Stomach (tissue), 9 donors: ENCODE measurements around the gene ANK2. TPM values are rescaled to one million over a fixed set of nuclear protein-coding genes. Genes with fewer than 3 reads are reported as not detected.
"Not testable (repeated sequence)": the region's sequence is repeated elsewhere in the genome, so short reads cannot be mapped to it uniquely, and the experiment has no call there.

Experiments
- DNase-seq, 2 donors: peaks; one replicate each; pipeline versions ENCODE4 v3.0.0 to v3.0.0-alpha.2; 2013 to 2019
- H3K27ac ChIP-seq, 5 donors: fragments of 200-600 bp in 4 of 5; sonication (generic) in 4 of 5; one replicate each; pipeline ENCODE4 v1.5.1; 2013 to 2019; ENCODE audit warnings: mild to moderate bottlenecking in 1 of 5, moderate library complexity in 1 of 5
- H3K27me3 ChIP-seq, 3 donors: fragments of 200-600 bp; sonication (generic); one replicate each; pipeline ENCODE4 v1.5.1; 2017 to 2019; ENCODE audit warnings: mixed run types in 1 of 3
- H3K36me3 ChIP-seq, 4 donors: fragments of 200-600 bp; sonication (generic); 1 replicate in 3 of 4; 2 replicates in 1 of 4; pipeline ENCODE4 v1.5.1; 2016 to 2019
- H3K4me1 ChIP-seq, 4 donors: fragments of 200-600 bp; sonication (generic); one replicate each; pipeline ENCODE4 v1.5.1; 2016 to 2019
- H3K4me3 ChIP-seq, 4 donors: fragments of 200-600 bp; sonication (generic) in 3 of 4; one replicate each; pipeline ENCODE4 v1.5.1; 2016 to 2019; ENCODE audit warnings: mild to moderate bottlenecking in 1 of 4
- H3K9me3 ChIP-seq, 4 donors: fragments of 200-600 bp; sonication (generic); one replicate each; pipeline ENCODE4 v1.5.1; 2016 to 2019
- EP300 ChIP-seq: sonication (generic); formaldehyde crosslinking; IDR thresholded peaks from one replicate; pipeline ENCODE4 v1.6.1; 2017; ENCODE audit warnings: antibody characterized with exemption
- POLR2A ChIP-seq, 4 donors: fragments of 450-650 bp; IDR thresholded peaks; one replicate each; pipeline ENCODE4 v1.6.1; 2016; ENCODE audit warnings: antibody characterized with exemption in 4 of 4, control low read depth in 2 of 4, mild to moderate bottlenecking in 1 of 4, moderate library complexity in 1 of 4
- POLR2AphosphoS5 ChIP-seq, 3 donors: sonication (generic); formaldehyde crosslinking; IDR thresholded peaks; one replicate each; pipeline ENCODE4 v1.6.1; 2016; ENCODE audit warnings: antibody characterized with exemption in 3 of 3
- WGBS, 5 donors: extraction: QIAGEN DNeasy Blood & Tissue Kit in 3 of 5; methylation state at CpG; one replicate each; pipeline versions ENCODE4 v1.1.5 to v1.1.7; 2013 to 2018; 5-methylcytosine and 5-hydroxymethylcytosine counted together
- intact Hi-C: fragments of 100-400 bp; cut with DNase I; formaldehyde crosslinking; loops from one replicate; pipeline ENCODE4 v1.15.1; 2023; ENCODE audit warnings: low total_unique reads
- polyA plus RNA-seq, 3 donors: library from polyadenylated mRNA; stranded (reverse); fragments of 200-250 nt; gene quantifications; one replicate each; pipeline ENCODE4 v1.2.3, GENCODE V29; 2013
- total RNA-seq, 5 donors: library from RNA; depleted of rRNA; stranded (reverse); fragments of >200 nt; gene quantifications; one replicate each; pipeline versions ENCODE4 v1.1.0 to v1.2.3, GENCODE V29; 2014 to 2016
- TF ChIP-seq, protein P1 (sequence below), 7 experiments: fragments of 450-650 bp in 4 of 7; fragments of 200-600 bp in 3 of 7; sonication (generic) in 3 of 7; IDR thresholded peaks; one replicate each; pipeline ENCODE4 v1.5.1; 2016 to 2019; ENCODE audit warnings: antibody characterized with exemption in 7 of 7, control low read depth in 2 of 7, mild to moderate bottlenecking in 1 of 7
- donor health status: healthy with polysubstance abuse.
- donor health status: Bipolar disorder and iron deficiency.
- donor health status: healthy.

The ANK2 gene
- total and polyA plus RNA-seq, 8 donors: 1.9 to 123 (median 13.8) TPM

DNA sequence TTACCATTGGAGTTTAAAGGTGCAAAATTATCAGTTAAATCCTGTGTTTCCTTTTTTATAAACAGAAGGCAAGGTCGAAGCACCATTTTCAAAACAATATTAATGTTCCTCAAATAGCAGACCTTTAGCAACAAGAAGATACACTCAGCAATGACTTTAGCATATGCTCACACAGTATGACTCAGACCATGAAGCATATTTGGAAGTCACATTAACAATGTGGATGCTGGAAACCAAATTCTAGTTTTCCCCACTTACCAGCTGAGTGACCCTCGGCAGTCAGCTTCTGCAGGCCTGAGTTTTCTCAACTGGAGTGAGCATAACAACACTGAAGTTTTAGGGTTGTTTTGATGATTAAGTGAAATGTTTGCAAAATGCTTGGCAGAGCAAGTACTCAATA lies 130.5 kb downstream of the ANK2 start:
- intact Hi-C loops: no loop called here
- peaks cover 0 to 5% (median 0%) of the 10 kb centered on the region in 4 donors for H3K4me1 ChIP-seq
- no peaks in the 10 kb centered on the region for H3K36me3 ChIP-seq
- no peaks in the 10 kb centered on the region for H3K9me3 ChIP-seq
- H3K4me3 ChIP-seq: no peak overlapping the region
- H3K27ac ChIP-seq: no peak overlapping the region
- TF ChIP-seq EP300 (no peak), POLR2A (IDR thresholded peaks at IDR 0.05) (no peak), POLR2AphosphoS5 (IDR thresholded peaks at IDR 0.05) (no peak)
- TF ChIP-seq, protein P1, sequence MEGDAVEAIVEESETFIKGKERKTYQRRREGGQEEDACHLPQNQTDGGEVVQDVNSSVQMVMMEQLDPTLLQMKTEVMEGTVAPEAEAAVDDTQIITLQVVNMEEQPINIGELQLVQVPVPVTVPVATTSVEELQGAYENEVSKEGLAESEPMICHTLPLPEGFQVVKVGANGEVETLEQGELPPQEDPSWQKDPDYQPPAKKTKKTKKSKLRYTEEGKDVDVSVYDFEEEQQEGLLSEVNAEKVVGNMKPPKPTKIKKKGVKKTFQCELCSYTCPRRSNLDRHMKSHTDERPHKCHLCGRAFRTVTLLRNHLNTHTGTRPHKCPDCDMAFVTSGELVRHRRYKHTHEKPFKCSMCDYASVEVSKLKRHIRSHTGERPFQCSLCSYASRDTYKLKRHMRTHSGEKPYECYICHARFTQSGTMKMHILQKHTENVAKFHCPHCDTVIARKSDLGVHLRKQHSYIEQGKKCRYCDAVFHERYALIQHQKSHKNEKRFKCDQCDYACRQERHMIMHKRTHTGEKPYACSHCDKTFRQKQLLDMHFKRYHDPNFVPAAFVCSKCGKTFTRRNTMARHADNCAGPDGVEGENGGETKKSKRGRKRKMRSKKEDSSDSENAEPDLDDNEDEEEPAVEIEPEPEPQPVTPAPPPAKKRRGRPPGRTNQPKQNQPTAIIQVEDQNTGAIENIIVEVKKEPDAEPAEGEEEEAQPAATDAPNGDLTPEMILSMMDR (IDR thresholded peaks at IDR 0.05): no peak
- DNase-seq: no peak
- H3K27me3 ChIP-seq: no peaks in the 10 kb centered on the region
- WGBS, 5 donors: 60 to 72% (median 67%) methylated on average over 2 of the region's 2 CpGs

DNA sequence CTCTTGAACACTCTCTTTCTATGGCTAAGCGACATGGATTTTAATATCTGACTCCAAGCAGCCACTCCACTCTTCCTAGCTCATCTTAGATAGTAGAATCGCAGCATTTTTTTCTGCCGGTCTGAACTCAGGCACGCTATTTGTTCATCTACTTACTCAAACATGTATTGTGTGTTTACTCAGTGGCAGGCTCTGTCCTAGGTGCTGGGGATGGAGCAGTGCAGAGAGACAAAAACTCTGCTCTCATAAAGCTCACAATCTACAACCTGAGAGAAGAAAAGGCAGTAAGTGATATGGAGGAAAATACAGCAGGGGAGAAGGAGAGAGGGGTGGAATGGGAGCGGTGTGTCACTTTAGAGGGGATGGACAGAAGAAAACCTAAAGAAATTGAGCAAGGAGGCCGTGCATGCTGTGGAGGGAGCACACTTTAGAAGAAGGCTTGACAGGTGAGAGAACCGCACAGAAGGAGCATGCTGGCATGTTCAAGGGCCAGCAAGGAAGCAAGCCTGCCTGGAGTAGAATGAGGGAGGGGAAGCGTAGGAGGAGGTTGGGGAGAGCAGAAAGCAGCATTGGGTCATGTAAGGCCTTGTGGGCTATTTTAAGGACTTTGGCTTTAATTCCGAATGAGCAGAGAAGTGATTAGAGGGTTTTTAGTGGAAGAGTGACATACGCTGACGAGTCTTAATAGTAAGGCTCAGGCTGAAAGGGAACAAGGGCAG lies 132.0 kb downstream of the ANK2 start:
- TF ChIP-seq, protein P1 (IDR thresholded peaks at IDR 0.05): no peak
- no peak for TF ChIP-seq EP300
- no peak for TF ChIP-seq POLR2A (IDR thresholded peaks at IDR 0.05)
- no peak for TF ChIP-seq POLR2AphosphoS5 (IDR thresholded peaks at IDR 0.05)
- no peaks in the 10 kb centered on the region for H3K36me3 ChIP-seq
- H3K27me3 ChIP-seq: no peaks in the 10 kb centered on the region
- H3K4me3 ChIP-seq: no peak overlapping the region
- peaks cover 0 to 5% (median 0%) of the 10 kb centered on the region in 4 donors for H3K4me1 ChIP-seq
- intact Hi-C loops: no loop called here
- DNase-seq: no peak
- WGBS, 5 donors: 55 to 60% (median 57%) methylated on average over 11 of the region's 11 CpGs
- no peak overlapping the region for H3K27ac ChIP-seq
- no peaks in the 10 kb centered on the region for H3K9me3 ChIP-seq

DNA sequence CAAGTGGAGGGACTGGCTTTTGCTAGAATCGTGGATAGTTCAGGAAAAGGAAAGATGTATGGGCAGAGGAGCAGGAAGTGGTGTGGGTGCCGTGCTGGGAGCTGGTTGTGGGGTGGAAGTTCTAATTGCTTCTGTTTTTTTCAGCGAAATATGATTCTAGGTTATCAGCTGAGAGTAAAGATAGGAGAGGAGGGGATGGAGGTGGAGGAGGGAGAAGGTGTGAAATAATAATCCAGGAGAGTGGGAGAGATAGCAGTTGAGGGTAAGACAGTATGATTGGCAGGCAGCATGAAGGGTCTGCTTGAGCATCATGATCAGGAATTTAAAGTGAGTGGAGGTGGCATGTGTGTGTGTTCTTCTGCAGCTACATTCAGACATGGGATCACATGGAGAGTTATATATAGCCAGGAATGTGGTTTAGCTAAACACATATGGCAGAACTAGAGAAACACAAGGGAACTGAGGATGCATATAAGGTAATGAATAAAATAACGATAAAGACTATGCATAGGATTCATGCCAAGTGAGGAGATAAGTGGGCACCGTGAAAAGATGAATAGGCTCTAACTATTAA lies 133.7 kb downstream of the ANK2 start:
- H3K27ac ChIP-seq: no peak overlapping the region
- WGBS, 5 donors: 46 to 56% (median 52%) methylated on average over 5 of the region's 5 CpGs
- H3K27me3 ChIP-seq: no peaks in the 10 kb centered on the region
- H3K9me3 ChIP-seq: no peaks in the 10 kb centered on the region
- no peak overlapping the region for H3K4me3 ChIP-seq
- TF ChIP-seq POLR2A (IDR thresholded peaks at IDR 0.05) (no peak), EP300 (no peak), POLR2AphosphoS5 (IDR thresholded peaks at IDR 0.05) (no peak)
- TF ChIP-seq, protein P1 (IDR thresholded peaks at IDR 0.05): no peak
- DNase-seq: no peak
- H3K4me1 ChIP-seq: peaks cover 0 to 5% (median 0%) of the 10 kb centered on the region in 4 donors
- H3K36me3 ChIP-seq: no peaks in the 10 kb centered on the region
- intact Hi-C loops: no loop called here

DNA sequence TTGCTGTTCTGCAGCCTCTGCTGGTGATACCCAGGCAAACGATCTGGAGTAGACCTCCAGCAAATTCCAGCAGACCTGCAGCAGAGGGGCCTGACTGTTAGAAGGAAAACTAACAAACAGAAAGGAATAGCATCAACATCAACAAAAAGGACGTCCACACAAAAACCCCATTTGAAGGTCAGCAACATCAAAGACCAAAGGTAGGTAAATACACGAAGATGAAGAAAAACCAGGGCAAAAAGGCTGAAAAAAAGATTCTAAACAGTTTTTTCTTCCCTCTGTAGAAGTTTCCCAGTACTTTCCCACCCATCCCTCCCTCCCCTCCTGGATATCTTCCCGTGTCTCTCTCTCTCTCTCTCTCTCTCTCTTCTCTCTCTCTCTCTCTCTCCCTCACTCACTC lies 136.8 kb downstream of the ANK2 start:
- WGBS, 5 donors: 23 to 45% (median 25%) methylated on average over 4 of the region's 4 CpGs
- H3K4me1 ChIP-seq, intact Hi-C loops: not testable (repeated sequence)

DNA sequence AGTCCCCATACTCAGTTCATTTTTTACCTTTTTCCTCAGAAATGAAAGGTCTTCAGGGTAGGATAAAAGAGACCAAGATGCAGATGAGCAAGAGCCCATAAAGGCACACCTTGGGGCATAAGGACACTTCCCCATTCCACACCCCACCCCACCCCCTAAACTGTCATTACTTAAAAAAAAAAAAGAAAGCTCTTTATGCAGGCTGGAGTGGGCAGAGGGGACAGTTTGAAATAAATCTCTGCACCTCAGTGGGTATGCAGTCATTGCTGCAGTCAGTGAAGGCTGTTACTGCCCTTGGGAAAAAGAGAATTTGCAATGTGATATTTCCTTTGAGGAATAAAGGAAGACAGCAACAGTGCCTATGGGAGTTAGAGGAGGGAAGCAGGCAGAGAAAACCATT lies 137.5 kb downstream of the ANK2 start:
- no peak overlapping the region for H3K4me3 ChIP-seq

More for the DNA sequence above, 136.8 kb downstream of the ANK2 start:
- DNase-seq, H3K9me3 ChIP-seq, H3K27ac ChIP-seq, H3K36me3 ChIP-seq, H3K4me3 ChIP-seq, H3K27me3 ChIP-seq: not testable (repeated sequence)

More for the DNA sequence above, 137.5 kb downstream of the ANK2 start:
- Histone ChIP-seq H3K27ac (no peak overlapping the region), H3K27me3 (no peaks in the 10 kb centered on the region), H3K9me3 (no peaks in the 10 kb centered on the region), H3K36me3 (no peaks in the 10 kb centered on the region), H3K4me1 (no peaks in the 10 kb centered on the region)
- no peak for TF ChIP-seq POLR2A (IDR thresholded peaks at IDR 0.05)
- TF ChIP-seq, protein P1 (IDR thresholded peaks at IDR 0.05): no peak
- TF ChIP-seq EP300: no peak
- TF ChIP-seq POLR2AphosphoS5 (IDR thresholded peaks at IDR 0.05): no peak
- intact Hi-C loops: no loop called here
- DNase-seq: no peak
